Effector CD4-positive, alpha-beta T cell (primary cell): ENCODE results near the gene IRAK2.
"Not testable (repeated sequence)": the region's sequence is repeated elsewhere in the genome, so short reads cannot be mapped to it uniquely, and the experiment has no call there.

Experiments
- DNase-seq: peaks from one replicate; pipeline ENCODE4 v3.0.0-alpha.2; 2020

Gene IRAK2

GRCh38 chr3:10160346-10160745 is 4.4 kb upstream of the IRAK2 start:
- no peak for DNase-seq

GRCh38 chr3:10160925-10161324 is 3.8 kb upstream of the IRAK2 start:
- no peak for DNase-seq

DNA sequence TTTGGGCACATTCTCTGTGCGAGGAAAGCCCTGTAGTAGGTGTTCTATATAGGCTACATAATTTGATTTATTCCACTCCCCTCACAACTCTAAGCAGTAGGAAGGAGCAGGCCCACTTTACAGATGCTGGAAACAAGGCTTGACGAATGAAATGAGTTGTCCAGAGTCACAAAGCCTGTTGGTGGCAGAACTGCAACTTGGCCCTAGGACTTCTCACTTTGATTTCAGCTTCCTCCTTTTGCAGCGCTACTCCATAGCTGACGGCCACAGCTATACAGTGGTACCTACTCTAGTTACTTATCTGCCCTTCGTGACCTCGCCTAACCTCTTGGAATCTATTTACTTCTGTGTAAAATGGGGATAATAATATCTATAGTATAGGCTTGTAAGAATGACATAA is 2.5 kb upstream of the IRAK2 start:
- no peak for DNase-seq

DNA sequence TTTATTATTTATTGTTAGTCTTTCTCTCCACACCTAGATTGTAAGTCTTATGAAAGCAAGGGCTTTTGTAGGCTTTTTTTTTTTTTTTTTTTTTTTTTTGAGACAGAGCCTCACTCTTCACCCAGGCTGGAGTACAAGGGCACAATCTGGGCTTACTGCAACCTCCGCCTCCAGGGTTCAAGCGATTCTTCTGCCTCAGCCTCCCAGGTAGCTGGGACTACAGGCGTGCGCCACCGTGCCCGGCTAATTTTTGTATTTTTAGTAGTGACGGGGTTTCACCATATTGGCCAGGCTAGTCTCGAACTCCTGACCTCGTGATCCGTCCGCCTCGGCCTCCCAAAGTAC is 546 bp upstream of the IRAK2 start:
- not testable (repeated sequence) for DNase-seq

GRCh38 chr3:10166213-10166604 is 1.5 kb downstream of the IRAK2 start:
- DNase-seq: no peak

DNA sequence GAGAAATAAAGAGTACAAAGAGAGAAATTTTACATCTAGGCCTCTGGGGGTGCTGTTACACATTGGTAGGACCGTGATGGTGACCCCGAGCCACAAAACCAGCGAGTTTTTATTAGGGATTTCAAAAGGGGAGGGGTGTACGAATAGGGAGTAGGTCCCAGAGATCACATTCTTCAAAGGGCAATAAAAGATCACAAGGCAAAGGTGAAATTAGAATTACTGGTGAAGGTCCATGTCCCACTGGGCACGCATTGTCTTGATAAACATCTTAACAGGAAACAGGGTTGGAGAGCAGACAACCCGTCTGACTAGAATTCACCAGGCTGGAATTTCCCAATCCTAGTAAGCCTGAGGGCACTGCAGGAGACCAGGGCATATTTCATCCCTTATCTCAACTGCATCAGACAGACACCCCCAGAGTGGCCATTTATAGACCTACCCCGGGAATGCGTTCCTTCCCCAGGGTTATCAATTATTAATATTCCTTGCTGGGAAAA is 4.3 kb downstream of the IRAK2 start:
- no peak for DNase-seq

DNA sequence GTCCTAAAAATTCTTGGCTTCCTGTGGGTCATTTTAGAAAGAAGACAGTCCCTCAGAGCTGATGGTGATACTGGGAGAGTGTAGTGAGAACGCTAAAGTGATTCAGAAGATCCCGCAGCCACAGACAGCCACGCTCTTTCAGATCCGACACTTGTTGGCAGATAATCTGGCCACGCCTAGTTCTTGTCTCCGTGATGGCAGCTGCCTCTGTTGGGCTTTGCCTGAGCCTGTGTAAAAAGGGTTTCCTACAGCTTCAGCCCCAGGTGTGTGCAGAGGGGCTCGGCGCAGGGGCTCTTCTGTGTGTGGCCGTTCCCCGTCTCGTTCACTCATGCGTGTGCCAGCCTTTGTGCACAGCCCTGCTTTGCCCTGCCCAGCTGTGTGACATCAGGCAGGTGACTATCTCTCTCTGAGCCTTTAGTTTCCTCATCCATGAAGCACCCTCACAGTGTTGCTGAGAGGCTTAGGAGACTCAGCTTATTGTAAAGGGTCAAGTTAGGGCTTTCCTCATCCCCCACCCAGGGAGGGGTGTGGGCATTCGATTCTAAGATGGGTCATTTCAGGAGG is 6.3 kb downstream of the IRAK2 start:
- DNase-seq: no peak

GRCh38 chr3:10173095-10173925 is 8.6 kb downstream of the IRAK2 start:
- no peak for DNase-seq

- no peak for DNase-seq
Observed at GRCh38 chr3:10173926-10174435, 9.3 kb downstream of the IRAK2 start.

DNA sequence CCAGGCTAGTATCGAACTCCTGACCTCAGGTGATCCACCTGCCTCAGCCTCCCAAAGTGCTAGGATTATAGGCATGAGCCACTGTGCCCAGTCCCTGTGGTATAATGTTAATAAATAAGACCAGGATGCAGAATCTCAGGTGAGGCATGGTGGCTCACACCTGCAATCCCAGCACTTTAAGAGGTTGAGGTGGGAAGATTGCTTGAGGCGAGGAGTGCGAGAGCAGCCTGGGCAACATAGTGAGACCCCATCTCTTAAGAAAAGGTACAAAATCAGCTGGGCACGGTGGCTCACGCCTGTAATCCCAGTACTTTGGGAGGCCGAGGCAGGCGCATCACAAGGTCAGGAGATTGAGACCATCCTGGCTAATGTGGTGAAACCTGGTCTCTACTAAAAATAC is 10.6 kb downstream of the IRAK2 start:
- not testable (repeated sequence) for DNase-seq

DNA sequence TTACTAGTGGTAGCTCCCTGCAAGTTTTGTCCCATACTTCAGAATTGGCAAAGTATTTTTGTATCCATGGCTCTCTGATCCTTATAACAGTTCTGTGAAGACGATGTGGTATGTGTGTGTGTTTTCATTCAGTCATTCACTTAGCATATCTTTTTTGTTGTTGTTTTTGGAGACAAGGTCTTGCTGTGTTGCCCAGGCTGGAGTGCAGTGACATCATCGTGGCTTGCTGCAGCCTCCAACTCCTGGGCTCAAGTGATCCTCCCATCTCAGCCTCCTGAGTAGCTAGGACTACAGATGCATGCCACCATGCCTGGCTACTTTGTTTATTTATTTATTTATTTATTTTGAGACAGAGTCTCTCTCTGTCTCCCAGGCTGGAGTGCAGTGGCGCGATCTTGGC is 11.4 kb downstream of the IRAK2 start:
- not testable (repeated sequence) for DNase-seq

DNA sequence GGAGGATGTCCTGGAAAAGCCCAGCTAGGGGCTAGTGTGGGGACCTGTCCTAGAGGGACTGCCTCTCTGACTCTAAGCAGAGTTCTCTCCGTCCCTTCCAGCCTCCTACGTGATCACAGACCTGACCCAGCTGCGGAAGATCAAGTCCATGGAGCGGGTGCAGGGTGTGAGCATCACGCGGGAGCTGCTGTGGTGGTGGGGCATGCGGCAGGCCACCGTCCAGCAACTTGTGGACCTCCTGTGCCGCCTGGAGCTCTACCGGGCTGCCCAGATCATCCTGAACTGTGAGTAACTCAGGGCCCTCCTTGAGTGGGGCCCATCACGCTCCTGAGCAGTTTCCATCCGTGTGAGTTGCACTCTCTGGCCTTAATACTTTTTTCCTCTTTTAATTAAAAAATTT is 13.0 kb downstream of the IRAK2 start:
- DNase-seq: no peak

GRCh38 chr3:10178892-10179291 is 14.2 kb downstream of the IRAK2 start:
- no peak for DNase-seq

DNA sequence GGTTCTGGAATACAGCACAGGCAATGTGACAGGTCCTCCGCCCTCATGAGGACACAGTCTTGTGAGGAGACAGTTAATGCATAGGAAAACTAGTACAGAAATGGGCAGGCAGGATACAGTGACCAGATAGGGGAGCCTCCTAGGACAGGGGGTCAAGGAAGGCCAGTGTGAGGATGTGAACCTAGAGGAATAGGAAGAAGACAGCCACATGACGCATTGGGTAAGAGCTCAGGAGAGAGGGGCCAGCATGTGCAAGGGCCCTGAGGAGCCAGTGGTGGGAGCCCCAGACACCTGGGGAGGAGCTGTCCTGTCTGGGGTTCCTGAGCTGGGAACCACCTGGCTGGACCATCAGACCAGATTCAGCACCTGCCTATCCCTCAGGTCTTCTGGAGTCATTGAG is 15.6 kb downstream of the IRAK2 start:
- no peak for DNase-seq

GRCh38 chr3:10180738-10181295 is 16.1 kb downstream of the IRAK2 start:
- DNase-seq: no peak

GRCh38 chr3:10182950-10183349 is 18.2 kb downstream of the IRAK2 start:
- DNase-seq: no peak

DNA sequence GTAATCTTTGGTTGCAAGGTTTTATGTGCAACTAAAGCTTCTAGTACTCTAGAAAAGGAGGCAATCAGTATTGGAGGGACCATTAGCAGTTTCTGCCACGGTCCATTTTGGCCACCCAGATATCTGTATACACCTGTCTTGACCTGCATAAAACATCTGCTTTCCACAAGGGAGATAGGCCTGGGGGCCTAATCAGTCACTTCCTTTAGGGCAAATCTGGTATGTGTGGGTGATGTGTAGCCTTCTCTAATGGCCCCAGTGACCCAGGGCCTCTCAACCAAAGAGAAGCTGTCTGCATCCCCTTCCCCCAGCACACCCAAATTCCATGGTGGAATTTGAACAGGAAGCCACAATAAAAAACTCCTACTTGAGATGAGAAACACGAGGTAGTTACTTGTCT is 19.5 kb downstream of the IRAK2 start:
- DNase-seq: no peak

DNA sequence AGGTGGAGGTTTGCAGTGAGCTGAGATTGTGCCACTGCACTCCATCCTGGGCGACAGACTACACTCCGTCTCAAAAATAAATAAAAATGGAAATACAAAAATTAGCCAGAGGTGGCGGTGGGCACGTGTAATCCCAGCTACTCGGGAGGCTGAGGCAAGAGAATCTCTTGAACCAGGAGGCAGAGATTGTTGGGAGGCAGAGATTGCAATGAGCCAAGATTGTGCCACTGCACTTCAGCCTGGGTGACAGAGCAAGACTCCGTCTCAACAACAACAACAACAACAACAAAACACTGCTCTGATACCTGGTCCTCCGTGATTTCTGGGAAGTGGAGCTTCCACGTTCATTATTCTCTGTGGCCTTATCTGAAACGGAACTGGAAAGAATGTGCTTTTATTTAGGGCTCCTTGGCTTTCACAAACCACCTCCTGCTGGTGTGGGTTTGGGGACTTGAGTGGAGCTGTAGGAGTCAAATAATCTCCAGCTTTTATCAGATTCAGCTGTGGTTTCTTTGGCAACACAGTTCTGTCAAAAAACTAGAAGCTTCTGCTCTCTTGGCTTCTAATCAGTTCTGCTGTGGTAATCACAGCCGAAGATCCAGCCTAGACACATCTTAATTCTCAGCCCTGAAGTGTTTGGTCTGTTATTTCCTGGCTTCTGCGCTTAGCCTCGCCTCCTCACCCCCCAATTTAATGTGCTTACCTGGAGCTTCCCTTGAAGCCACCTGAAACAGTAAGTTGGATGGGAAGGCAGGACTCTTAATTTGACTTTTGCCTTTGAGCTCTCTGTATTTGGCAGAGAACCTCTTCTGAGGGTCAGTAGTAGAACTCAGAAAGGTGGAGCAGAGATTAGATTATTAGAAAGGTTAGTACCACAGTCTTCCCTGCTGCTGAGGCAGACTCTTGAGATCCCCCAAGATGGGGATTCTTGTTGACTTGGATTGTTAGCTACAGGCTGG is 21.4 kb downstream of the IRAK2 start:
- no peak for DNase-seq

DNA sequence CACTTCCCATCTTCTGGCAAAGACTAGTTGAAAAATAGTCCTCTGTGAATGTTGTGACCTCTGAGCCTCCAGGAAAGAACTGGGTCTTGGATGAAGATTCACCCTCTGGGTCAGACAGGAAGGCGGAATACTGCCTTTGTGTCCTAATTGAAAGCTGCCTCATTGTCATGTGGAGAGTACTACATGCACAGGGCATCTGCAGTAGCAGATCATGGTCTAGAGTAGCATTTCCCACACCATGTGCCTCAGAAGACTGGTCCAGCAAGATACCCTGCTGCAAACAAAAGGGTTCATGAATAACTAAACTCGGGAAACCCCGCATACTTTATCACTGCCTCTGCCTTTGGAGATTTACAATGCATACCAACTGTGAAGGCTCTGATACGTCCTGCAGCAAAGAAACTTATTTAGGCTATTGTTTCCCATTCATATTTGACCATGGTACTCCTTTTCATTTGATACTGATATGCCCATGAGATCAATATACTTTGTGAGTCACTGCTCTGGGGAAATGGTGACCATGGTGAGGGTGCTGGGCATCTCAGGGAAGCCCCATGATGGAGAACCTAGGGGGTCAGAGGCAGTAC is 22.7 kb downstream of the IRAK2 start:
- no peak for DNase-seq

DNA sequence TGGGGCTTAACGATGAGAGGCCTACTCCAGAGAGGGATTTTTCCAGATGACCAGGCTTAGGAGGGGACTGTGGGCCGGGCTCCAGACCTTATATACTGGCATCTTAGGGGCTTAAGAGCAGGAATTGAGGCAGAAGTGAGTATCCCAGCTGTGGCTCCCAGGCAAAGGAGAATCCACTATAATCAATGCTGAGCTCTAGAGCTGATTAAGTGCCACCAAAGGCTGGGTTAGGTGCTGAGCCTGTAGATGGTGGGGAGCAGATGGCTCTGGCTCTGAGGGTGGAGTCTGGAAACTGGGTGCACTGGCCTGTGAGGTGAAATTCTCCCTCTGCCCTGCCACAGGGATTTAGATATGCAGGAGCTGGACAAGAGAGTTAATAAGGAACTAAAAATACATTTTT is 23.2 kb downstream of the IRAK2 start:
- DNase-seq: no peak

GRCh38 chr3:10188804-10189556 is 24.3 kb downstream of the IRAK2 start:
- no peak for DNase-seq
